ENCODE results near the gene GCK.

GRCh38 chr7:44212581-44213184, 23.4 kb upstream of the GCK start:
- no peak for TF ChIP-seq POLR2AphosphoS5 (IDR thresholded peaks at IDR 0.05; ENCODE audit: insufficient read depth in 1 of 2, low read depth in 1 of 2)
- no peak for TF ChIP-seq CTCF (IDR thresholded peaks at IDR 0.05)

All from vagina (tissue), 2 donors.